Prostate gland (tissue), 2 donors: ENCODE measurements around the gene STK17A. TPM values are rescaled to one million over a fixed set of nuclear protein-coding genes. Genes with fewer than 3 reads are reported as not detected.
"Not testable (repeated sequence)": the region's sequence is repeated elsewhere in the genome, so short reads cannot be mapped to it uniquely, and the experiment has no call there.

Experiments
- DNase-seq: peaks from one replicate; pipeline ENCODE4 v3.0.0-alpha.2; 2019; ENCODE audit warnings: low spot score
- H3K27ac ChIP-seq, 2 donors: fragments of 200-600 bp; sonication (generic); 2 replicates each; pipeline ENCODE4 v1.5.1; 2017 to 2019
- H3K27me3 ChIP-seq: fragments of 200-600 bp; sonication (generic); replicated peaks from 2 replicates; pipeline ENCODE4 v1.5.1; 2019; ENCODE audit not compliant: insufficient read depth
- H3K36me3 ChIP-seq, 2 donors: fragments of 200-600 bp; sonication (generic); 1 replicate in 1 of 2; 2 replicates in 1 of 2; pipeline versions ENCODE4 v1.5.1 to v1.8.1; 2017 to 2019
- H3K4me1 ChIP-seq: fragments of 200-600 bp; sonication (generic); replicated peaks from 2 replicates; pipeline ENCODE4 v1.5.1; 2019
- H3K4me3 ChIP-seq, 2 donors: fragments of 200-600 bp; sonication (generic); 2 replicates each; pipeline ENCODE4 v1.5.1; 2017 to 2019
- H3K9me3 ChIP-seq: fragments of 200-600 bp; sonication (generic); 2 replicates; pipeline ENCODE4 v1.5.1; 2017
- POLR2A ChIP-seq: fragments of 450-650 bp; IDR thresholded peaks from one replicate; pipeline ENCODE4 v1.6.1; 2016; ENCODE audit warnings: antibody characterized with exemption, mild to moderate bottlenecking
- POLR2AphosphoS5 ChIP-seq: sonication (generic); formaldehyde crosslinking; IDR thresholded peaks from one replicate; pipeline ENCODE4 v1.6.1; 2017; ENCODE audit warnings: antibody characterized with exemption
- WGBS: methylation state at CpG from one replicate; pipeline ENCODE4 v1.1.5; 2018; 5-methylcytosine and 5-hydroxymethylcytosine counted together
- intact Hi-C: fragments of 100-400 bp; cut with DNase I; formaldehyde crosslinking; loops from one replicate; pipeline ENCODE4 v1.14.2; 2022
- total RNA-seq, 2 donors: library from RNA; depleted of rRNA; stranded (reverse); fragments of >200 nt; gene quantifications; one replicate each; pipeline ENCODE4 v1.1.0, GENCODE V29; 2016
- TF ChIP-seq, protein P1 (sequence below), 4 experiments: fragments of 200-600 bp in 2 of 4; fragments of 450-650 bp in 2 of 4; sonication (generic) in 2 of 4; IDR thresholded peaks; 1 replicate in 3 of 4; 2 replicates in 1 of 4; pipeline ENCODE4 v1.5.1; 2016 to 2019; ENCODE audit warnings: antibody characterized with exemption in 4 of 4, mild to moderate bottlenecking in 2 of 4, moderate library complexity in 2 of 4

The STK17A gene
- total RNA-seq, 2 donors from 2014 or later: 6.8 to 8.2 TPM

DNA sequence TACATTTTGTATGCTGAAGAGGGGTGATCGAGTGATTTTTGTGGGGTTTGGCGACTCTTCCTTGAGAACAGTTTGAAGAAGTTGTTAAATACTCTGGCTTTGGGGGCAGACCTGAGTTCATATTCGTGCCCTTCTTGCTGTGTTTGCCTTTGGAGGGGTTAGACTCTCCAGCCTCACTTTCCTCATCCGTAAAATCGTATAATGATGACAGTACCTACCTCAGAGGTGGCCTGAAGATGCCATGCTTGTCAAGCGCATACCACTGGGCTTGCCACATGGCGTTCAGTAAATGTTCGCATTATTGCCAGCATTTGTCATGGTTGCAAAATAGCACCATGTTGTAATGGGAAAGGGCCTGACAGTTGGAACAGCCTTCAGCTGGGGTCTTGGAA is 1.3 kb downstream of the STK17A start:
- 7% methylated on average over 8 of the region's 8 CpGs for WGBS
- intact Hi-C loops: no loop called here
- Histone ChIP-seq H3K36me3 (no peaks in the 10 kb centered on the region), H3K4me1 (peaks cover 6% of the 10 kb centered on the region), H3K27ac (peak overlapping the region; percentile 85 to 89), H3K4me3 (peak overlapping the region; percentile 89 to 97), H3K9me3 (no peaks in the 10 kb centered on the region), H3K27me3 (no peaks in the 10 kb centered on the region)
- peak; percentile 57 for TF ChIP-seq POLR2AphosphoS5
- no peak for TF ChIP-seq POLR2A
- peak; percentile 26 for DNase-seq

DNA sequence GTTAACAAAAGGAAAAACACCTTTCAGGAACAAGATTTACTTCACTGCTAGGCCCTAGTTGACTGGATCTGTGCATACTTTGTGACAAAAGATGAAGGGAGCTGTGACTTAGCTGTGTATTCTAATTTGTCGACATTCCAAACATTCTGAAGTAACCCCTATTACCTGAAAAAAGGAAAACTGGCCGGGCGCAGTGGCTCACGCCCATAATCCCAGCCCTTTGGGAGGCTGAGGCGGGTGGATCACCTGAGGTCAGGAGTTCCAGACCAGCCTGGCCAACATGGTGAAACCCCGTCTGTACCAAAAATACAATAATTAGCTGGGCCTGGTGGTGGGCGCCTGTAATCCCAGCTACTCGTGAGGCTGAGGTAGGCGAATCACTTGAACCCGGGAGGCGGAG is 1.8 kb downstream of the STK17A start:
- intact Hi-C loops, DNase-seq, H3K27me3 ChIP-seq, H3K9me3 ChIP-seq, H3K4me1 ChIP-seq, H3K36me3 ChIP-seq: not testable (repeated sequence)
- 77% methylated on average over 10 of the region's 11 CpGs for WGBS
- Histone ChIP-seq H3K4me3 (peak overlapping the region; percentile 89 to 97), H3K27ac (peak overlapping the region; percentile 85 to 89)

DNA sequence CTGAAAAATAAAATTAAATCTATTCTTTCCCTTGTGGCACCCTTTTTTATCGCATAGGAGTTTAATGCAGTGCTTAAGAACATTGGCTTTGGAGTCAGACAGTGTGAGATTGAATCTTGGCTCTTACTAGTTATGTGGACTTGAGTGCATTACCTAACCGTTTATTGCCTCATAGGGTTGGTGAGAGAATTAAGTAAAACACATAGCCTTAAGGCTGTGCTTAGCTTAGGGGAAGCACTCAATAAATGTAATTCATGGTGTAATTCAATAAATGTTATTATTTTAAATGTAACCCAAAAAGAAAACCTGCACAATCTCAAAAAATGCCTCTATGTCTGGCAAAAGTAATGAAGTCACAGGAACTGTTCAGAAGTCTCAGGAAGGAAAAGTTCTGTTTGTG is 2.7 kb downstream of the STK17A start:
- Histone ChIP-seq H3K4me1 (peaks cover 6% of the 10 kb centered on the region), H3K27me3 (no peaks in the 10 kb centered on the region), H3K27ac (peak overlapping the region in 1 of 2 donors; percentile 89), H3K9me3 (no peaks in the 10 kb centered on the region), H3K4me3 (no peak overlapping the region), H3K36me3 (no peaks in the 10 kb centered on the region)
- DNase-seq: no peak
- peak; percentile 43 for TF ChIP-seq POLR2AphosphoS5
- TF ChIP-seq, protein P1, sequence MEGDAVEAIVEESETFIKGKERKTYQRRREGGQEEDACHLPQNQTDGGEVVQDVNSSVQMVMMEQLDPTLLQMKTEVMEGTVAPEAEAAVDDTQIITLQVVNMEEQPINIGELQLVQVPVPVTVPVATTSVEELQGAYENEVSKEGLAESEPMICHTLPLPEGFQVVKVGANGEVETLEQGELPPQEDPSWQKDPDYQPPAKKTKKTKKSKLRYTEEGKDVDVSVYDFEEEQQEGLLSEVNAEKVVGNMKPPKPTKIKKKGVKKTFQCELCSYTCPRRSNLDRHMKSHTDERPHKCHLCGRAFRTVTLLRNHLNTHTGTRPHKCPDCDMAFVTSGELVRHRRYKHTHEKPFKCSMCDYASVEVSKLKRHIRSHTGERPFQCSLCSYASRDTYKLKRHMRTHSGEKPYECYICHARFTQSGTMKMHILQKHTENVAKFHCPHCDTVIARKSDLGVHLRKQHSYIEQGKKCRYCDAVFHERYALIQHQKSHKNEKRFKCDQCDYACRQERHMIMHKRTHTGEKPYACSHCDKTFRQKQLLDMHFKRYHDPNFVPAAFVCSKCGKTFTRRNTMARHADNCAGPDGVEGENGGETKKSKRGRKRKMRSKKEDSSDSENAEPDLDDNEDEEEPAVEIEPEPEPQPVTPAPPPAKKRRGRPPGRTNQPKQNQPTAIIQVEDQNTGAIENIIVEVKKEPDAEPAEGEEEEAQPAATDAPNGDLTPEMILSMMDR (IDR thresholded peaks at IDR 0.05): no peak
- TF ChIP-seq POLR2A: no peak
- 32% methylated on average over 2 of the region's 2 CpGs for WGBS
- intact Hi-C loops: no loop called here

DNA sequence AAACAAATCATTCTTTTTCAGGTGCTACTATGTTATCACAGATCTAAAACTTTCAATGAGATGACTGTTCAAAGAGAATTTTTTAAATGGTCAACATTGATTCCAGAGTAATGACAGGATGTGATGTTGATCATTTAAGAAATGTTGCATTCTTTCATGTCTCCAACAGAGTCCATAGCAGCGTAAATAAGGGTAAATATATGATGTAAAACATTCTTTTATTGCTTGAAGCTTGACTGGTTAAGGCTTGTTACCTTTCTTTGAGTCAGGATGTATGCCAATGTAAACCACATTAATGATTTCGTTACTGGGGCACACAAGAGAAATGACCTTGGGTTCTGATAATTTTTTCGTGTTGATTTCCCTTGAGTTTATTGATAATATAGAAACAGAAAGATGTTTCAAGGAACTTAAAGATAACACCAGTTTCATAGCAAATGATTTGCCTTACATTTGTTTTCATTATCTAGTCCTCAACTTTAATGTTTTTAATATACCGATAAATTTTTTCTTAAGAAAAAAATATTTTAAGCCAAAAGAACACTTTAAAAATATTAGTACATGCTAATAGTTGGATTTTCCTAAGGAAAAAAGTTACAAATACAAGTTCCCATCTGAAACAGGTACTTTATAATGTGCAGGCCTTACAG is 3.5 kb downstream of the STK17A start:
- Histone ChIP-seq H3K36me3 (no peaks in the 10 kb centered on the region), H3K27ac (peak overlapping the region in 1 of 2 donors; percentile 89), H3K27me3 (no peaks in the 10 kb centered on the region), H3K9me3 (no peaks in the 10 kb centered on the region), H3K4me3 (no peak overlapping the region), H3K4me1 (peaks cover 6% of the 10 kb centered on the region)
- TF ChIP-seq POLR2AphosphoS5: peak; percentile 73
- TF ChIP-seq, protein P1 (IDR thresholded peaks at IDR 0.05): no peak
- DNase-seq: no peak
- WGBS: 39% methylated on average over 4 of the region's 4 CpGs
- intact Hi-C loops: no loop called here

DNA sequence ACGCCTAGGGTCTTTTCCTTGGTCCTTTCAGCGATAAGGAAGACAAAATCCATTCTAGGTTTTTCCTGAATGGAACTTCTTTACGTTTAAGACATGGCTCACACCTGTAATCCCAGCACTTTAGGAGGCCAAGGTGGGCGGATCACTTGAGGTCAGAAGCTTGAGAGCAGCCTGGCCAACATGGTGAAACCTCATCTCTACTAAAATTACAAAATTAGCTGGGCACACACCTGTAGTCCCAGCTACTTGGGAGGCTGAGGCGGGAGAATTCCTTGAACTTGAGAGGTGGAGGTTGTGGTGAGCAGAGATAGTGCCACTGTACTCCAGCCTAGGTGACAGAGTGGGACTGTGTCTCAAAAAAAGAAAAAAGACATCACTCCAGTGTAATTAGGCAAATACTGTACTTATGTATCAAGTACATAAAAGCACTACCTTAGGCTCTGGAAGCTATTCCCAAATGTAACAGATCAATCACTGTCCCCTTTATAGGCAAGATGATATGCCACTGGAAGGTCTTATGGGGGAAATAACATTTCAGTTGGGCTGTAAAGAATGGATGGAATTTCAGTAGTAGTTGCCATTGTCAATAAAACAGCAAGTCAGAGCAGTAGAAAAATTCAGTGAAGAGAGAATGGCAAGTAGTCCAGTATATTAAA is 5.7 kb downstream of the STK17A start:
- WGBS: 84% methylated on average over 5 of the region's 5 CpGs
- H3K4me1 ChIP-seq: peaks cover 6% of the 10 kb centered on the region
- no peaks in the 10 kb centered on the region for H3K36me3 ChIP-seq
- no peak overlapping the region for H3K4me3 ChIP-seq
- H3K9me3 ChIP-seq: no peaks in the 10 kb centered on the region
- intact Hi-C loops: no loop called here
- no peak for DNase-seq
- TF ChIP-seq, protein P1 (IDR thresholded peaks at IDR 0.05): no peak
- TF ChIP-seq POLR2AphosphoS5: no peak
- TF ChIP-seq POLR2A: no peak
- no peak overlapping the region for H3K27ac ChIP-seq
- H3K27me3 ChIP-seq: no peaks in the 10 kb centered on the region

DNA sequence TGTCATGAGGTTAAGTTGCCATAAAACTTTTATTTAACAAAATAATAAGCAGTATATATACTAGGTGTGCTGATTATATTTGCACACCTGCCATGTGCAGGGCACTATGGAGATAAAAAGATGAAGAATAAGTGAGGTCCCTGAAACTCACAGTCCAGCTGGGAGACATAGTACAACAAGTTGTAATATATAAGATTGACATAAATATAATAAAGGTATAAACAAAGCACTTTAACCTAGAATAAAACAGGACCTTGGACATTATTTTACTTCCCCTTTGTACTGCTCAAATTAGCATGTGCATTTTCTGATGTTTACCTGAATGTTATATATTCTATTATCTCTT is 6.2 kb downstream of the STK17A start:
- Histone ChIP-seq H3K9me3 (no peaks in the 10 kb centered on the region), H3K4me3 (no peak overlapping the region), H3K27ac (no peak overlapping the region), H3K27me3 (no peaks in the 10 kb centered on the region), H3K4me1 (peaks cover 6% of the 10 kb centered on the region), H3K36me3 (no peaks in the 10 kb centered on the region)
- intact Hi-C loops: no loop called here
- DNase-seq: no peak
- TF ChIP-seq, protein P1 (IDR thresholded peaks at IDR 0.05): no peak
- TF ChIP-seq POLR2A (no peak), POLR2AphosphoS5 (no peak)
